ENCODE measurements around the gene PRPS2.

DNA sequence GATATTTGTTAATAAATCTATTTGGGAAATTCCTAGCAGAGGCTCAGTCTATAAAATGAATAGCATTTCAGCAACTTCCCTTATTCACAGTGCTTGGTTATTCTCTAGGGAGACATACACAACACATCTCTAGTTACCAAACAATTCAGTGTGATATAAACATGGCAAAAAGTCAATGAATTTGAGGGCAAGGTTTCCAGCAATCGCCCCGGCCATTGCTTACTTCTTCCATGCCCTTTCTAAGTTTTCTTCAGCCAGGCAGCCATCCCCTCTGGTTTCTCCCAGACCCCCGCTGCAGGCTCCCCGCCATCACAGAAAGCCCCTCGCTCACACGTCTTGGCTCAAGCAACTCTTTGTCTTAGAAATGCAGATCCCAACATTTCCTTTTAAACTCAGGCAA, 80.0 kb downstream of the PRPS2 start:
- TF ChIP-seq, protein P1, sequence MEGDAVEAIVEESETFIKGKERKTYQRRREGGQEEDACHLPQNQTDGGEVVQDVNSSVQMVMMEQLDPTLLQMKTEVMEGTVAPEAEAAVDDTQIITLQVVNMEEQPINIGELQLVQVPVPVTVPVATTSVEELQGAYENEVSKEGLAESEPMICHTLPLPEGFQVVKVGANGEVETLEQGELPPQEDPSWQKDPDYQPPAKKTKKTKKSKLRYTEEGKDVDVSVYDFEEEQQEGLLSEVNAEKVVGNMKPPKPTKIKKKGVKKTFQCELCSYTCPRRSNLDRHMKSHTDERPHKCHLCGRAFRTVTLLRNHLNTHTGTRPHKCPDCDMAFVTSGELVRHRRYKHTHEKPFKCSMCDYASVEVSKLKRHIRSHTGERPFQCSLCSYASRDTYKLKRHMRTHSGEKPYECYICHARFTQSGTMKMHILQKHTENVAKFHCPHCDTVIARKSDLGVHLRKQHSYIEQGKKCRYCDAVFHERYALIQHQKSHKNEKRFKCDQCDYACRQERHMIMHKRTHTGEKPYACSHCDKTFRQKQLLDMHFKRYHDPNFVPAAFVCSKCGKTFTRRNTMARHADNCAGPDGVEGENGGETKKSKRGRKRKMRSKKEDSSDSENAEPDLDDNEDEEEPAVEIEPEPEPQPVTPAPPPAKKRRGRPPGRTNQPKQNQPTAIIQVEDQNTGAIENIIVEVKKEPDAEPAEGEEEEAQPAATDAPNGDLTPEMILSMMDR (IDR thresholded peaks at IDR 0.05): no peak
- no peak for TF ChIP-seq POLR2A (IDR thresholded peaks at IDR 0.05)
